ENCODE data around the gene MAPK8. TPM values are rescaled to one million over a fixed set of nuclear protein-coding genes. Genes with fewer than 3 reads are reported as not detected.
"Not testable (repeated sequence)": the region's sequence is repeated elsewhere in the genome, so short reads cannot be mapped to it uniquely, and the experiment has no call there.

The MAPK8 gene
- total RNA-seq, 1 donor from 2014 or later: 40.0 TPM

GRCh38 chr10:48335788-48336187 is 29.3 kb downstream of the MAPK8 start:
- DNase-seq (ENCODE audit: low spot score): no peak

DNA sequence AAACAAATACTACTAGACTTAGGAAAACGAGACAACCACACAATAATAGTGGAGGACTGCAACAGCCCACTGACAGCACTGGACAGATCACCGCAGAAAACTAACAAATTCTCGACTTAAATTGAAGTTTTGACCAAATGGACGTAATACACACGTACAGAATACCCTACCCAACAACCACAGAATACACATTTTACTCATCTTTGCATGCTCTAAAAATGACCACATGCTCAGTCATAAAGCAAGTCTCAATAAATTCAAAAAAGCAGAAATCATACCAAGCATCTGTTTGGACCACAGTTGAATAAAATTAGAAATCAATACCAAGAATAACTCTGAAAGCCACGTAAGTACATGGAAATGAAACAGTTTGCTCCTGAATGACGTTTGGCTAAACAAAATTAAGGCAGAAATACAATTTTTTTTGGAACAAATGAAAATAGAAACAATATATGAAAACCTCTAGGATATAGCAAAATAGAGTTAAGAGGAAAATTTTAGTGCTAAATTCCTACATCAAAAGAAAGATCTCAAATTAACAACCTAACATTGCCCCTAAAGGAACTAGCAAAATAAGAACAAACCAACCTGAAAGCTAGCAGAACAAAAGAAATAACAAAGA is 30.6 kb downstream of the MAPK8 start:
- DNase-seq (ENCODE audit: low spot score): no peak

GRCh38 chr10:48340734-48341133 is 34.3 kb downstream of the MAPK8 start:
- DNase-seq (ENCODE audit: low spot score): no peak

DNA sequence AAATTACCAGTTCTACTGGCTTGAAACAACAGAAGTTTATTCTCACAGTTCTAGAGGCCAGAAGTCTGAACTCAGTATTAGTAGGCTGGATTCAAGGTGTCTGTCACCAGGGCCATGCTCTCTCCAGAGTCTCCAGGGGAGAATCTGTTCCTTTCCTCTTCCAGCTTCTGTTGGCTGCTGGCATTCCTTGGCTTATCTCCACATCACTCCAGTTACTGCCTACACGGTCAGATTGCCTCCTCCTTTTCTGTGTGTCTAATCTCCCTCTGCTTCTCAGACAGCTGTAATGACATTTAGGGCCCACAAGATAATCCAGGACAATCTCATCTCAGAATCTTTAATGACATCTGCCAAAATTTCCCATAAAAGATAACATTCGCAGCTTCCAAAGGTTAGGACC is 36.6 kb downstream of the MAPK8 start:
- no peak for DNase-seq (ENCODE audit: low spot score)

DNA sequence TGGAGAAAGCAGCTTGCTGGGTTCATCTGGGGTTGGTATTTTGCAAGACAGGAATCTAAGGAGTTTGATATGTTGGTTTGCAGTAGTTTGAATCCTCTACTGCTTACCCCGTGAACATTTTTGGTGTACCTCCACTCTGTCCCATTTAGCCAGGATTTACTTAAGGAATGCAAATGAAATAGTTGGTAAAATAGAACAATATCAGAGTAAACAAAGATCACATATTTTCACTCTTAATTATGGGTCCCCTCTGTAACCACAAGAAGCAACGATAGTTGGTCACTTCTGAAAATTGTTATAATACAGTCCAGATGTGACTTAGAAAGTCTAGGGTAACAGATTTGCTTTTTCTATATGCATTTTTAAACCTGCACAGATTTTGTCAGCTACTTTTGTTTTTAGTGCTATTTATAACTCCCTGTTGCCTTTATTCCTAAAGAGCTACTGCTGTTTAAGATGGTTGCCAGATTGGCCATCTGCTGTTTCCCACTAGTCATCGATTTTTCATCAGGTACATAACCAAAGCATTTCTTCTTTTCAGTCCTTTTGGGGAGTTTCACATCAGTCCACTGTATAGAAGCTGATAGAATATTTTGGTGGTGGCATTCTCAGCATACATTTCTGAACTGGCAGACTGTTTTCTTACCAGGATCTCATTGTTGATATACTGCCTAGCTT is 37.6 kb downstream of the MAPK8 start:
- DNase-seq (ENCODE audit: low spot score): no peak

- not testable (repeated sequence) for DNase-seq (ENCODE audit: low spot score)
These were observed 39.8 kb downstream of the MAPK8 start for GRCh38 chr10:48346248-48346647.

GRCh38 chr10:48347539-48347938 is 41.1 kb downstream of the MAPK8 start:
- DNase-seq (ENCODE audit: low spot score): not testable (repeated sequence)

GRCh38 chr10:48347943-48348342 is 41.5 kb downstream of the MAPK8 start:
- not testable (repeated sequence) for DNase-seq (ENCODE audit: low spot score)

DNA sequence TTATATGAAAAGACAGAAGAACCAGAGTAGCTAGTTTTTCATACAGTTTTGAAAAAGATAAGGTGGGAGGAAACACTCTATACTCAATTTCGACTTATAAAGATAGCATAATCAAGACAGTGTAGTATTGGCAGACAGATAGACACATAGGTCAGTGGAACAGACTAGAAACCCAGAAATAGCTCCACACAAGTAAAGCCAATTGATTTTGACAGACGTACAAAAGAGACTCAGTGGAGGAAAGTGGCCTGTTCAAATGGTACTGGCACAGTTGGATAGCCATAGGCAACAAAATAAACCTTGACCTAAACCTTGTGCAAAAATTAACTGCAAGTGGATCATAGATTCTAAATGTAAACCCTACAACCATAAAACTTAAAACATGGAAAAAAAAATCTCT is 46.8 kb downstream of the MAPK8 start:
- no peak for DNase-seq (ENCODE audit: low spot score)

- no peak for DNase-seq (ENCODE audit: low spot score)
These were observed 51.2 kb downstream of the MAPK8 start for GRCh38 chr10:48357631-48358030.

DNA sequence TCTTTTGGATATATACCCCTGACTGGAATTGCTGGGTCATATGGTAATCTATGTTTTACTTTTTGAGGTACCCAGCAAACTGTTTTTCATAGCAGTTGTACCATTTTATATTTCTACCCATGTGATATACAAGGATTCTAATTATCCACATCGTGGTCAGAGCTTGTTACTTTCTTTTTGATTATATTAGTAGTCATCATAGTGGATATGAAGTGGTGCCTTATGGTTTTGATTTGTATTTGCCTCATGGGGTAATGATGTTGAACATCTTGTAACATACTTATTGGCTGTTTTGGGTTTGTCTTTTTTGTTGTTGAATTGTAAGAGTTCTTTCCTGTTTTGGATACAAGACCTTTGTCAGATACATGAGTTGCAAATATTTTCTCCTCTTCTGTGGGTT is 51.7 kb downstream of the MAPK8 start:
- no peak for DNase-seq (ENCODE audit: low spot score)

DNA sequence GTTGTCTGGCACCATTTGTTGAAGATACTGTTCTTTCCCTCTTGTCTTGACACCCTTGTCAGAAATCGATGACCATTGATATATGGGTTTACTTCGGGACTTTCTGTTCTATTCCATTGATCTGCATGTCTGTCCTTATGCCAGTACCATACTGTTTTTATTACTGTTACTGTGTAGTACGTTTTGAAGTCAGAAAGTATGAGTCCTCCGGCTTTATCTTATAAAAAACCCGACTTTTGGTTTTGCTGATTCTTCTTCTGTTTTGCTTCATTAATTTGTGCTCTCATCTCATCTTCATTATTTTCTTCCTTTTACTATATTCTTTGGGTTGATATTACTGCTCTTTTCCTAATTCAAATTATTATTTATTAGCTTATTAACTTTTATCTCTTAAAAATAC is 52.4 kb downstream of the MAPK8 start:
- DNase-seq (ENCODE audit: low spot score): no peak

- DNase-seq (ENCODE audit: low spot score): no peak
These were observed 54.7 kb downstream of the MAPK8 start for GRCh38 chr10:48361176-48361575.

DNA sequence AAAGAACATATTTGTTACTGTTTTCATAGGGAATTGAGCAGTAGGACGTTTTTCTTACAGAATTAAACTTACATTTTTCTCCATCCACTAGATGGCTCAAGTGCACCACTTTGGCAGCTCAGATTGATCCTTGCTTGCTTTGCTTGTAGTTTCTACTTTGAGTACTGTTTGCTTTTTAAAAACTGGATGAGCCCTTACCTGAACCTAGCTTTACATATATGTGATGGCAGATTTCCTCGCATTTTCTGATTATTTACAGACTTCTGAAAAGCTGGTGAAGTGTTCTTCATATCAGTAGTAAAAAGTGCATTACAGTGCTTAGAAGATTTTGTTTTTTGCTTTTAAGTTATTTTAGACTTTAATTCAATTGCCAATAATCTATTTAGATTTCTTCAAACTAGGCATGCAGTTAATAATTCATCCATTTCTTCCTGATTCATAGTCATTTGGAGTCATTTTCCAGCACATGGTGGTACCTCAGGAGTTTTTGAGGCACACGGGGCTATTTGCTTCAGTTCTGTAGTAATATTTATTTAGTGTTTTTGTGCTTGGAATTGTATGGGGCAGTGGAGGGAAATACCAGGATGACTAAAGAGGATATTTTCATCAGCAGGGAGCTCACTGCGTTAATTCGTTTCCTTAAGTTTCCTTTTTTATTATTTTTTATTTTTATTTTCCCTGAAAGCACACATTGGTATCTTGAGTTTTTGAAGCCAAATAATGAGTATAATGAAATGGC is 57.3 kb downstream of the MAPK8 start:
- DNase-seq (ENCODE audit: low spot score): peak; percentile 37

DNA sequence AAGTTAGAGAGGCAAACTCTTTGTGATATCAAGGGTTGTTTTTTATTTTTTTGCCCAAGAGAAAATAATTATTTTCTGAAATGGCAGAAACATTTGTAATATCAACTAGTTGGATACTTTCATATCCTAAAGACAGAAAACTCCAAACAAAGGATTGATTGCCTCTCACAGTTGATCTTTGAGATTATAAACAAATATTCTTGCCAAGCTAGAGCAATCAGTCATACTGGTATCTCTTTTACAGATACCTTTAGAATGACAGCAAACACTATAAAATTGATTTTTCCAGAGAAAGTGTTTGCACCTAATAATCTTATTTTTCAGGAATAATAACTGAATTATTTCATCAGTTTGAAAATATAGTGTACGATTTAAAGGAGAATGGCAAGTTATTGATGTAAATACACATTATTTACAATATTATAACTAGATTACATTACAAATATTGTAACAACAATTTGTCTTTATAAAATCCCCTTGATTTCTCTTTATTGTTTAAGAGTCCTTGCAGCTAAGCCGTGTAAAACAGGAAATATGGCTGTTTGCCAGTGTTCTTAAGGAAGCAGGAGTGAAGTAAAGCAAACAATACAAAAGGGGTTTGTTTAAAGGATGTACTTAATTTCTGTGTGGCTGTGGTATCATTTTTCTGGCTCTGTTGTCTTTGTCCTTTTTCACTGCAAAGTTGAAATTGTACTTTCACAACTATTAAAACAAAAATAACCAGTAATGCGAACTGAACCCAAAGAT is 58.4 kb downstream of the MAPK8 start:
- no peak for DNase-seq (ENCODE audit: low spot score)

DNA sequence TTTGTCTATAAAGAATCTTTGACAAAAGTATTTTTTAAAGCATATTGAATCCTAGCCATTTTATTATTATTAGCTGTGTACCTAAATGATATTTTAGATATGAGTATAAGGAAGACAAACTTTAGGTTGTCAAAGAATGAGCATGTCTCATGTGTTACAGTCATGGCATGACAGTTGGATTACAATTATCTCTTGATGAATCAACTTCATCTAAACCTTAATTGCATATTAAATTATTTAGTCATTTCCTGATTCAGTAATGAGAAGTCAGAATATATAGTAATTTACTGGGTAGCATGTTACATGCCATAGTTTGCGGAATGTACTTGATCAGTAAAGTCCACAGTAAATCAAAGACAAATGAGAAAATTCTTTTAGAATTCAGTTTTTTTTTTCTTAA is 59.2 kb downstream of the MAPK8 start:
- DNase-seq (ENCODE audit: low spot score): no peak

GRCh38 chr10:48366261-48366660 is 59.8 kb downstream of the MAPK8 start:
- no peak for DNase-seq (ENCODE audit: low spot score)

GRCh38 chr10:48369501-48369900 is 63.0 kb downstream of the MAPK8 start:
- no peak for DNase-seq (ENCODE audit: low spot score)

DNA sequence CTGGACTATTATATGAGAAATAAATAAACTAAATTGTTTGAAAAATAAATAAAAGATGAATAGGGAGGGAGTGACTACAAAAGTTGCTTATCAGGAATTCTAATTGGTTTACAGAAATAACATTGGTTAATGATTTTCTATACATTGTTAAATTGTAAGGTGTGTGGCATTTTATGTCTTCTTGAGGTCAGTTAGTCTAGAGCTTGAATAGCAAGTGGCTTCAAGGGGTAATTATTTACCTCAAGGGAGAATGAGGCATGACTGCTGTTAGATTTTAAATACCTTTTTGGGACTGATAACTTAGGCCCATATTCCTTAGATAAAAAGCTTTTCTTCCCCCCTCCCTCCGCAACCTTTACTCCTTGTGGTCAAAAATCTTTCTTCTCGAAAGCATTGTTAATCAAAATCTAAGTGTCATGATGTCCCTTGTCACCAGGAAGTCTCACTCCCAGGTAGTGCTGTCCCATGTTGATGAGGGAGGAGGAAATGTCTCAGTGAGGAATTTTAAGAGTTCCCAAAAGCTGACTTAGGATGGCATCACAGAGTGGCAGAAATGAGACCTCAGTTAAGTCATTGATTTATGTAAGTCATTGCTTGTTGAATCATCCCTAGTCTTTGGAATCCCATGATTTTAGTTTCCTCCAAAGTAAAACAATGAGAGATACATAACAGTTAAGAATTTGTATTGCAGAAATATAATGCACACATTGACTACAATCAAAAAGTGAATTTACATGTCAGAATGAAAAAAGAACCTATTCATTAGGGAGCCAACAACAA is 71.5 kb downstream of the MAPK8 start:
- no peak for DNase-seq (ENCODE audit: low spot score)

DNA sequence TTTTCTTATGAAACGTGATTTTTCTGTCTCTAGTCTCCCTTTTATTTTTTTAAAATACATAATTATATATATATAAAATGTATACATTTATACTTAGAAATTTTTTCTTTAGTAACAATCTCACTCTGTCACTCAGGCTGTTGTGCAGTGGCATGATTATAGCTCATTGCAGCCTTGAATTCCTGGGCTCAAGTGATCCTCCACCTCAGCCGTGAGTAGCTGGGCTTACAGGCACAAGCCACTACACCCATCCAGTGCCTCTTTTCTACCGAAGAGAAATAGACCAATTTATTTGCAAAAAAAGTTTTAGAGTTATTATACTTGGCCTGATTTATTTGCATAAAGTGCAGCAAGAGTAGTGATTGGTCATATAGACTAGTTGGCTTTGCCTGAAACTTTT is 72.2 kb downstream of the MAPK8 start:
- DNase-seq (ENCODE audit: low spot score): no peak

GRCh38 chr10:48381971-48382370 is 75.5 kb downstream of the MAPK8 start:
- DNase-seq (ENCODE audit: low spot score): no peak

DNA sequence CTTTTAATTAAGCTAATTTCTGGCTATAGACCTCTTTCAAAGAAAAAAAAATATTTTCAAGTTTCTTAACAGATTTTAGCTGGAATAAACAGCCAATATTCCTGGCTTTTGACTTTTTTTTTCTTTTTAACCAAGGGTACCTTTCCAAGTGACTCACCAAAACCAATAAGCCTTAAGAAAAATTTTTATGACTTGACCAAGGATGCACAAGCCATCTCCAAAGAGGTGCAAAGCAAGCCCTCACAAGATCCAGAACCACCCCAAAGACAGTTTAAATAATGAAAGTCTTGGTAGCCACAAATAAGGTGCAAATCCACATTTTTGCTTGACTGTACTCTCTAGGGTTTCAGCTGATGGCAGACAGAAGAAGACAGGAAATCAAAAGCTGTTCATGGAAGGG is 76.5 kb downstream of the MAPK8 start:
- DNase-seq (ENCODE audit: low spot score): no peak

Measured in mucosa of gallbladder (tissue), 1 donor.